Esophagus muscularis mucosa (tissue), 3 donors: ENCODE measurements around the gene ATXN10.

Source experiments
- CTCF ChIP-seq, 3 experiments: fragments of 200-600 bp in 2 of 3; fragments of 450-650 bp in 1 of 3; sonication (generic) in 2 of 3; IDR thresholded peaks; one replicate each; pipeline ENCODE4 v1.5.1; 2017 to 2019; ENCODE audit warnings: antibody characterized with exemption in 3 of 3, mild to moderate bottlenecking in 2 of 3, moderate library complexity in 1 of 3
- POLR2A ChIP-seq: fragments of 450-650 bp; IDR thresholded peaks from one replicate; pipeline ENCODE4 v1.6.1; 2017; ENCODE audit warnings: antibody characterized with exemption, moderate library complexity, mild to moderate bottlenecking, low read depth

DNA sequence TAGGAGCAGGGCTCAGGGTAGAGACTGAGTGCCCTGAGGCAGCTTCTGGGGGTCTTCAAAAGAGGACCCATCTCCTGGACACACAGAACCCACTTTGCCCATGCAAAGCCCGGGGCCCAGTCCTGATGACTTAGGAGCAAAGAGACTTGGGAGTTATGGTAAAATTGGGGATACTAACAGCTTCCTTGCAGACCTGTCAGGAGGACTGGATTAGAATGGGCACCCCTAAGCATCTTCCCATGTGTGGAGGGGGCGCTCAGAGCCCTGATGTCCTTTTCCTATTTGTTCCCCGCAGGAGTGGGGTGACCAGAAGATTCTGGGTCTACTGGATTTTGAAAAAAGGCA is 205.4 kb downstream of the ATXN10 start:
- TF ChIP-seq CTCF (IDR thresholded peaks at IDR 0.05) (no peak), POLR2A (no peak)
